ENCODE data around the gene PMF1. TPM values are rescaled to one million over a fixed set of nuclear protein-coding genes. Genes with fewer than 3 reads are reported as not detected.

The PMF1 gene
- total and polyA plus RNA-seq, 2 of the 13 experiments (the other 11 are each of a cell fraction or from before 2014, with no cell fraction given) = 72.5 to 89.0 TPM

DNA sequence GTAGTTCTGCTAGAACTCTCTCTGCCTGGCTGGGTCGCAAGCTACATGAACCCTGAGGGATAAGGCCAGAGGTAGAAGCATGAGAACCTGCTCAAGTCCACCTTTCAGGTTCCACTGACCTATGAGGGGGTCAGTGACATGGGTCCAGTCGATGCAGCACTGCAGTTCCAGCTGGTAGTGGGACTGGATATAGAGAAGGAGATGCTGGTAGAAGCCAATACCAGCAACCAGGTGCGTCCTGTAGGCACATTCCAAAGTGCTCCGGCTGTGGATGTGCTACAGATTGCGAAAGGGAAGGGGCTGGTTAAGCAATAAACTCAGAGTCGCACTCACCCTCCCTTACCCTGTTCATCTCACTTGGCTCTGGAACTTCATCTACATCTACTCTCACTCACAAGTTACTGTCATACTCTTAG is 64.2 kb downstream of the PMF1 start:
- ChIA-PET POLR2A (no interaction called here), CTCF (ENCODE audit: low intra/inter-chr PET ratio, low total read pairs) (no interaction called here)
- Histone ChIP-seq H3K79me2 (ENCODE audit: insufficient read depth, low read length) (peaks cover 36% of the 10 kb centered on the region), H3K27ac (ENCODE audit: extremely low read length, insufficient read depth, low read length) (no peak overlapping the region), H3K9ac (ENCODE audit: insufficient read depth, low read depth, low read length) (no peak overlapping the region), H3K27me3 (ENCODE audit: control insufficient read depth in 1 of 2, insufficient read depth in 2 of 2, low read length in 2 of 2) (no peaks in the 10 kb centered on the region; a peak in 1 of 5 replicates), H2AFZ (ENCODE audit: low read length) (no peak overlapping the region), H4K20me1 (ENCODE audit: insufficient read depth, low read length) (peaks cover 14% of the 10 kb centered on the region), H3K4me1 (ENCODE audit: insufficient read depth, low read length) (peaks cover 21% of the 10 kb centered on the region), H3K4me2 (ENCODE audit: low read depth, low read length) (no peak overlapping the region), H3K9me3 (ENCODE audit: low read length) (no peaks in the 10 kb centered on the region), H3K4me3 (replicated peaks in 1 of 3; ENCODE audit: insufficient read depth in 1 of 3, low read depth in 2 of 3, low read length in 3 of 3) (no peak overlapping the region), H3K36me3 (replicated peaks in 1 of 2; ENCODE audit: control insufficient read depth in 1 of 2, insufficient read depth in 2 of 2, low read length in 2 of 2) (peaks cover 39 to 80% of the 10 kb centered on the region in 2 experiments)
- DNase-seq (ENCODE audit: low spot score) (no peak), FAIRE-seq (peak; percentile 56), ATAC-seq (peak; percentile 49)
- 54% methylated on average over 5 of the region's 6 CpGs for WGBS (ENCODE audit: low lambda C conversion rate)
- no peak for TF ChIP-seq ZBTB8A (CRISPR knock-in tag; IDR thresholded peaks at IDR 0.05; ENCODE audit: borderline replicate concordance, low read depth)
- no peak for TF ChIP-seq SRY (CRISPR knock-in tag; IDR thresholded peaks at IDR 0.05)
- TF ChIP-seq CEBPB (IDR thresholded peaks at IDR 0.05; ENCODE audit: borderline replicate concordance, low read depth, low read length) = peak; percentile 99
- peak; percentile 98 for TF ChIP-seq CEBPG (CRISPR knock-in tag; IDR thresholded peaks at IDR 0.05)
- BruUV-seq (replicated peaks) = no TSS peak
- in situ Hi-C loops (cut with HindIII; ENCODE audit: extremely low pct_ligation_motif_present, low pct_unique_long_range_greater_than_20kb) (no loop called here), intact Hi-C loops (cut with micrococcal nuclease; ENCODE audit: unreplicated experiment) (no loop called here)

- Histone ChIP-seq H3K9ac (ENCODE audit: insufficient read depth, low read depth, low read length) (no peak overlapping the region), H3K36me3 (replicated peaks in 1 of 2; ENCODE audit: control insufficient read depth in 1 of 2, insufficient read depth in 2 of 2, low read length in 2 of 2) (peaks cover 23 to 53% of the 10 kb centered on the region in 2 experiments), H4K20me1 (ENCODE audit: insufficient read depth, low read length) (peaks cover 14% of the 10 kb centered on the region), H3K9me3 (ENCODE audit: low read length) (no peaks in the 10 kb centered on the region), H3K4me2 (ENCODE audit: low read depth, low read length) (no peak overlapping the region), H2AFZ (ENCODE audit: low read length) (no peak overlapping the region), H3K27me3 (ENCODE audit: control insufficient read depth in 1 of 2, insufficient read depth in 2 of 2, low read length in 2 of 2) (no peaks in the 10 kb centered on the region; a peak in 1 of 5 replicates), H3K4me1 (ENCODE audit: insufficient read depth, low read length) (peaks cover 33% of the 10 kb centered on the region), H3K4me3 (replicated peaks in 1 of 3; ENCODE audit: insufficient read depth in 1 of 3, low read depth in 2 of 3, low read length in 3 of 3) (no peak overlapping the region), H3K79me2 (ENCODE audit: insufficient read depth, low read length) (peaks cover 50% of the 10 kb centered on the region), H3K27ac (ENCODE audit: extremely low read length, insufficient read depth, low read length) (no peak overlapping the region)
- ATAC-seq (no peak), FAIRE-seq (no peak), DNase-seq (ENCODE audit: low spot score) (no peak)
- in situ Hi-C loops (cut with HindIII; ENCODE audit: extremely low pct_ligation_motif_present, low pct_unique_long_range_greater_than_20kb) (no loop called here), intact Hi-C loops (cut with micrococcal nuclease; ENCODE audit: unreplicated experiment) (no loop called here)
- POLR2A ChIA-PET = interaction anchor here (1.1 to 7.1 kb wide), 2 partner anchors 15 to 34 kb away, joined by 3 to 115 read pairs; partner anchors contain the start of genes GLMP and VHLL
- no TSS peak for BruUV-seq (replicated peaks)
- 100% methylated on average over 3 of the region's 3 CpGs for WGBS (ENCODE audit: low lambda C conversion rate)
- CTCF ChIA-PET (ENCODE audit: low intra/inter-chr PET ratio, low total read pairs) = no interaction called here
- TF ChIP-seq PAF1 (CRISPR knock-in tag; IDR thresholded peaks at IDR 0.05) (no peak), SP140L (CRISPR knock-in tag; IDR thresholded peaks at IDR 0.05; ENCODE audit: borderline replicate concordance) (no peak), IKZF1 (IDR thresholded peaks at IDR 0.05) (no peak), ZNF354B (CRISPR knock-in tag; IDR thresholded peaks at IDR 0.05) (no peak), RCOR2 (CRISPR knock-in tag; IDR thresholded peaks at IDR 0.05) (no peak), TAF1 (CRISPR knock-in tag; IDR thresholded peaks at IDR 0.05) (no peak), ZNF501 (CRISPR knock-in tag; IDR thresholded peaks at IDR 0.05) (no peak), ZBTB38 (CRISPR knock-in tag; IDR thresholded peaks at IDR 0.05) (no peak), ZNF816 (CRISPR knock-in tag; IDR thresholded peaks at IDR 0.05; ENCODE audit: borderline replicate concordance) (no peak), PRMT3 (CRISPR knock-in tag; IDR thresholded peaks at IDR 0.05; ENCODE audit: borderline replicate concordance, low read depth) (no peak), ZFP37 (CRISPR knock-in tag; IDR thresholded peaks at IDR 0.05; ENCODE audit: borderline replicate concordance) (no peak), TGIF2 (CRISPR knock-in tag; IDR thresholded peaks at IDR 0.05) (no peak)
- TF ChIP-seq, protein P1, sequence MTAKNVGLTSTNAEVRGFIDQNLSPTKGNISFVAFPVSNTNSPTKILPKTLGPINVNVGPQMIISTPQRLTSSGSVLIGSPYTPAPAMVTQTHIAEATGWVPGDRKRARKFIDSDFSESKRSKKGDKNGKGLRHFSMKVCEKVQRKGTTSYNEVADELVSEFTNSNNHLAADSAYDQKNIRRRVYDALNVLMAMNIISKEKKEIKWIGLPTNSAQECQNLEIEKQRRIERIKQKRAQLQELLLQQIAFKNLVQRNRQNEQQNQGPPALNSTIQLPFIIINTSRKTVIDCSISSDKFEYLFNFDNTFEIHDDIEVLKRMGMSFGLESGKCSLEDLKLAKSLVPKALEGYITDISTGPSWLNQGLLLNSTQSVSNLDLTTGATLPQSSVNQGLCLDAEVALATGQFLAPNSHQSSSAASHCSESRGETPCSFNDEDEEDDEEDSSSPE (CRISPR knock-in tag; IDR thresholded peaks at IDR 0.05) = no peak
- TF ChIP-seq, protein P2, sequence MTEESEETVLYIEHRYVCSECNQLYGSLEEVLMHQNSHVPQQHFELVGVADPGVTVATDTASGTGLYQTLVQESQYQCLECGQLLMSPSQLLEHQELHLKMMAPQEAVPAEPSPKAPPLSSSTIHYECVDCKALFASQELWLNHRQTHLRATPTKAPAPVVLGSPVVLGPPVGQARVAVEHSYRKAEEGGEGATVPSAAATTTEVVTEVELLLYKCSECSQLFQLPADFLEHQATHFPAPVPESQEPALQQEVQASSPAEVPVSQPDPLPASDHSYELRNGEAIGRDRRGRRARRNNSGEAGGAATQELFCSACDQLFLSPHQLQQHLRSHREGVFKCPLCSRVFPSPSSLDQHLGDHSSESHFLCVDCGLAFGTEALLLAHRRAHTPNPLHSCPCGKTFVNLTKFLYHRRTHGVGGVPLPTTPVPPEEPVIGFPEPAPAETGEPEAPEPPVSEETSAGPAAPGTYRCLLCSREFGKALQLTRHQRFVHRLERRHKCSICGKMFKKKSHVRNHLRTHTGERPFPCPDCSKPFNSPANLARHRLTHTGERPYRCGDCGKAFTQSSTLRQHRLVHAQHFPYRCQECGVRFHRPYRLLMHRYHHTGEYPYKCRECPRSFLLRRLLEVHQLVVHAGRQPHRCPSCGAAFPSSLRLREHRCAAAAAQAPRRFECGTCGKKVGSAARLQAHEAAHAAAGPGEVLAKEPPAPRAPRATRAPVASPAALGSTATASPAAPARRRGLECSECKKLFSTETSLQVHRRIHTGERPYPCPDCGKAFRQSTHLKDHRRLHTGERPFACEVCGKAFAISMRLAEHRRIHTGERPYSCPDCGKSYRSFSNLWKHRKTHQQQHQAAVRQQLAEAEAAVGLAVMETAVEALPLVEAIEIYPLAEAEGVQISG (CRISPR knock-in tag; IDR thresholded peaks at IDR 0.05) = no peak
These were observed 67.0 kb downstream of the PMF1 start for GRCh38 chr1:156279837-156280236.

Measured in HepG2 (cell line).